RWPE1 (cell line): ENCODE measurements around the gene KCNMA1.

Experiments
- CTCF ChIA-PET: fragments of 350-600 bp; sonication (Branson Sonifier 250); formaldehyde crosslinking; extraction: SDS; loops from one replicate; lab custom pipeline; 2021; lab: Yijun Ruan, JAX
- POLR2A ChIA-PET: fragments of 400-600 bp; formaldehyde crosslinking; extraction: SDS; loops from one replicate; lab custom pipeline; 2020; ENCODE audit warnings: antibody characterized with exemption; ENCODE audit not compliant: low non-redundant PET; lab: Yijun Ruan, JAX
- DNase-seq: peaks from one replicate; pipeline ENCODE4 v3.0.0; 2012; ENCODE audit warnings: low spot score
- H3K27ac ChIP-seq: fragments of 450-650 bp; 2 replicates; pipeline ENCODE4 v1.5.1; 2017
- CTCF ChIP-seq: fragments of 450-650 bp; conservative IDR thresholded peaks from 2 replicates; pipeline ENCODE4 v1.5.1; 2017; ENCODE audit warnings: low read depth, mild to moderate bottlenecking

Gene KCNMA1

GRCh38 chr10:77176232-77176631 is 461.4 kb downstream of the KCNMA1 start:
- DNase-seq: no peak
- no peak overlapping the region for H3K27ac ChIP-seq
- no peak for TF ChIP-seq CTCF
- ChIA-PET CTCF (interaction anchor here (1.2 kb wide), 1 partner anchor 8 kb away, joined by 3 read pairs; no protein-coding TSS in a partner anchor), POLR2A (no interaction called here)

GRCh38 chr10:77175631-77176222 is 461.9 kb downstream of the KCNMA1 start:
- DNase-seq: no peak
- CTCF ChIA-PET: interaction anchor here (1.3 to 4.7 kb wide), 2 partner anchors 466 to 537 kb away, joined by 5 to 52 read pairs; no protein-coding TSS in a partner anchor
- H3K27ac ChIP-seq: no peak overlapping the region
- TF ChIP-seq CTCF: no peak
- POLR2A ChIA-PET: interaction anchor here (0.5 kb wide), 1 partner anchor 77 kb away, joined by 3 read pairs; no protein-coding TSS in a partner anchor

GRCh38 chr10:77173615-77174461 is 463.8 kb downstream of the KCNMA1 start:
- peak; percentile 91 for TF ChIP-seq CTCF
- DNase-seq: peak; percentile 74
- ChIA-PET POLR2A (no interaction called here), CTCF (interaction anchor here (0.6 to 4.7 kb wide), 32 partner anchors 8 to 899 kb away, joined by 3 to 52 read pairs (median 3); no protein-coding TSS in a partner anchor)
- no peak overlapping the region for H3K27ac ChIP-seq

GRCh38 chr10:77172086-77172485 is 465.5 kb downstream of the KCNMA1 start:
- POLR2A ChIA-PET: no interaction called here
- no peak for TF ChIP-seq CTCF
- no peak for DNase-seq
- H3K27ac ChIP-seq: no peak overlapping the region
- CTCF ChIA-PET: interaction anchor here (0.8 to 4.7 kb wide), 4 partner anchors 462 to 706 kb away, joined by 3 to 52 read pairs (median 6); no protein-coding TSS in a partner anchor

GRCh38 chr10:77168861-77169260 is 468.7 kb downstream of the KCNMA1 start:
- H3K27ac ChIP-seq: no peak overlapping the region
- peak; percentile 51 for DNase-seq
- ChIA-PET POLR2A (no interaction called here), CTCF (interaction anchor here (0.6 to 1.7 kb wide), 3 partner anchors 8 to 518 kb away, joined by 3 to 4 read pairs (median 3); no protein-coding TSS in a partner anchor)
- TF ChIP-seq CTCF: no peak

- CTCF ChIA-PET: interaction anchor here (0.5 to 1.7 kb wide), 7 partner anchors 9 to 543 kb away, joined by 3 to 4 read pairs (median 4); partner anchors contain the start of gene KCNMA1
- POLR2A ChIA-PET: no interaction called here
- DNase-seq: no peak
- H3K27ac ChIP-seq: no peak overlapping the region
- TF ChIP-seq CTCF: no peak
These were observed 469.4 kb downstream of the KCNMA1 start for GRCh38 chr10:77168161-77168560.
